HUDEP-2 (cell line): ENCODE data around the gene PADI4.
"Not testable (repeated sequence)": the region's sequence is repeated elsewhere in the genome, so short reads cannot be mapped to it uniquely, and the experiment has no call there.

Source experiments
- DNase-seq, 76 experiments: peaks; one replicate each; lab custom pipeline; 2025; ENCODE audit not compliant: unreplicated experiment in 76 of 76; lab: John Stamatoyannopoulos, UW

PADI4 gene

DNA sequence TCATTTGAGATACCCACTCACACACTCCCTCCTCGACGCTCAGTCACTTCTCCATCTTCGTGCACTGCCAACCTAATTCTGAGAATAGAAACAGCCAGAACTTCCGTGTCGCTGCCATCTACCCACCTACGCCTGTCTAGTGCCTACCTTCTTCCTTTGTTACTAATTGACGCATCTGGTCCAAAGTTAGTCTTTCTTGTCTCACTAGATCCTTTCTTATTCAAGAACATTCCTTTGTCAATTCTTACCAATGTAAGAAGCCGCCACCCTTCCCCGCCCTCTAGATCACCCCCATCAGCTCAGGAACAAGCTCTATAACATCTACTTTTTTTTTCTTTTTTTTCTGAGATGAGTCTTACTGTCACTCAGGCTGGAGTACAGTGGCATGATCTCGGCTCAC is 67.7 kb downstream of the PADI4 start:
- DNase-seq, result no peak

DNA sequence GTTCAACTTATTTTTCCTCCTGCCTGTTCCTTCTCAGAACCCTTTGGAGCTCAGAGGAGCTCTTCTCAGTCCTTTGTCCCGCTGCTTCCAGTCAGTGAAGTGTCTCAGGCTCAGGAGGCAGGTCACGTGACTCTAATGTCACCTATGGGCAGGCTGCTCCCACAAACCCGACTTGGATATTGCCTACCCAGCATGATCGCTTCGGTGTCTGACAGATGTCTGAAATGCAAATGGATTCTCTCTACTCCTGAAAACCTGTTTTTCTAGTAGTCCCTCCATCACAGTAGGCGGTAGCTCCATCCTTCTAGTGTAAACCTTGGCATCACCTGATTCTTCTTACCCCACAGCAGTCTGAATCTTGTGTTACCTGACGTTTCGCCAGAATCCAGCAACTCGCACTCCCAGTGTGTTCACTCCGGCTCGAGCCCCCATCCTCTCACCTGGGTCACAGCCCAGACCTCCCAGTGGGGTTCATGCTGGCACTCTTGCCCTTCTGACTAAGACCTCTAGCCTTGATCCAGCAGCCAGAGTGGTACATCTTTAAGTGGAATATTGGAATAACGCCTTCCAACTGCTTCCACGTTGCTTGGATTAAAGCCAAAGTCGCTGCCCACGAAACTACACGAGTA is 69.4 kb downstream of the PADI4 start:
- DNase-seq, result no peak

DNA sequence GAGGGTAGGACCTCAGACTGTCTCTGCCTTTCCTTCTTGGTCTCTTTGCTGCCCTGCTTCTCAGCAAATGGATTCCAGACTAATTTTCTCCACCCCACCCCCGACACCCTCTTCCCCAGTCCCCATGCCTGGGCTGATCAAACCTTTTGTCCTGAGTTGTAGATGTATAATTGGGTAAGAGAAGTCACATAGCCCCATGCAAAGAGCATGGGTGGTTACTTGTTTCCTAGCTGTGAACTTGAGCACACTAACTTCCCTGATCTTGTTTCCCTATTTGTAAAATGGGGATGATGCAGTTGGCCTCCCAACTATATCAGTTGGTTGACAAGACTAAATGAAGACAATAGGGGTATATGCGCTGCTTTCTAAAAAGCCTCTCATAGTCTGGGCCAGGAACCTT is 73.2 kb downstream of the PADI4 start:
- no peak for DNase-seq

DNA sequence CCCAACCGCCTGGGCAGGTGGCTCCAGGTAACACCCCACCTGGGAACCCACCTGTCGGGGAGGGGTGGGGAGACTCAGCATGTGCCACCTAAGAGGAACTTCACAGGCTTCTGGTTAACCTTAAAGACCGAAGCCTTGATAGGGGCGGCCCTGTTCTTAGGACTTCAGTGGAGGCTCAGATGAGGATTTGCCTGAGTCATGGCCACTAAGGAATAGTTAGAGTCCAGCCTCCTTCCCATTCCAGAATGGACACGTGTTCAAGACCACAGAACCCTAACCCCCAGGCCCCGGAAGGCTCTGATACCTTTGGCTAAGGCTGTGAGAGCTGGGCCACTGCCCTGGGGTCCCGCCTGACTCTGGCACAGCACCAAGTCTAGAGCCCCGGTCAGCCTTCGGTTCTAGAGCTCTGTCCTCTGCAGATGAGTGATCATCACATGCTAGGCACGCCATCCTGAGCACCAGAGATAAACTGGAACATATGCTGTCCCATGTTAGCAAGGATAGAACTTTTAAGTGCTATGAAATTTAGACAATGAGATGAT is 84.3 kb downstream of the PADI4 start:
- no peak for DNase-seq

DNA sequence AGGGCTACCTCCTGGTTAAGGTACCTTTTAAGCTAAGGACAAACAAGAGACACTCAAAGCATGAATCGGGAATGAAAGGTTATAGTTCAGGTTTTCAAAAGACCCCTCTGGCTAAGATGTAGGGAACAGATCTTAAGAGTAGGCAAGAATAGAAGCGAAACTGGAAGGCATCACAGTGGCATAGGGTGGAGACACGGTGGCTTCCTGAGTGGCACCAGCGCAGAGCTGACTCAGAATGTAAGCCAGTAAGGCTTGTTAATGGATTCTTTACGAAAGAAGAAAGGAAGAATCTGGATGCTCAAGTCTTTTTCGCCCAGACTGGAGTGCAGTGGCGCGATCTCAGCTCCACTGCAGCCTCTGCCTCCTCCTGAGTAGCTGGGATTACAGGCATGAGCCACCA is 85.2 kb downstream of the PADI4 start:
- no peak for DNase-seq

DNA sequence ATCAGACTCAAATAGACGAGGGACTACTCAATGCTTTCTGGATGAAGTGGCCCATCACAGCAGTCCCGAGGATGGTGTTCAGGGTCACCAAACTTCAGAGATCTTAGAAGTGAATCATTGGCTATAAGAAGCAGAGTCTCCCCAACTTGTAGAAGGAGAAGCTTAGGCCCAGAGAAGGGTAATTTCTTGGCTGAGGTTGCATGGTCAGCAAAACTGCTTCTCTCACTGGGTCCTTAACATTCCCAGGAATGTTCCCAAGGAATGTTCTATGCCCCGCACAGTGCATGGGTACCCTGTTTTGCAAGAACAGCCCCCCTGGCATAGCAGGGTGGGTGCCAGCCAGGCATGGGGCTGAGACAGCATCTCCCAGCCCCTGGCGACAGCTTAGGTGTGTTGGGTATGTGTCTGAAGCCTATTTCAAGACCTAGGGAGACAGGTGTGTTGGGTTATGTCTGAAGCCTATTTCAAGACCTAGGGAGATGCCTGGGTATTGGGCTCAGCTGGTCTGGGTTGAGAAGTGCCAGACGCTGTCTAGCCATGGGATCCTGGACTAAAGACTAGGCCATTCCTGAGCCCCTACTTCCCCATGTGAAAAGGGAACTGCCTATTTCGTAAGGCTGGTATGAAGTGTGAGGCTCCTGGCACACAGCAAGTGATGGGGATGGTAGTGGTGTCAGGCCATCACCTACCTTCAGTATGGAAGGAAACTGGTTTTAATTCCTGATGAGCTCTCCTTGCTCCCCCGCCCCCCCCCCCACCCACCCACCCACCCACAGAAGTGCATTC is 90.1 kb downstream of the PADI4 start:
- no peak for DNase-seq

DNA sequence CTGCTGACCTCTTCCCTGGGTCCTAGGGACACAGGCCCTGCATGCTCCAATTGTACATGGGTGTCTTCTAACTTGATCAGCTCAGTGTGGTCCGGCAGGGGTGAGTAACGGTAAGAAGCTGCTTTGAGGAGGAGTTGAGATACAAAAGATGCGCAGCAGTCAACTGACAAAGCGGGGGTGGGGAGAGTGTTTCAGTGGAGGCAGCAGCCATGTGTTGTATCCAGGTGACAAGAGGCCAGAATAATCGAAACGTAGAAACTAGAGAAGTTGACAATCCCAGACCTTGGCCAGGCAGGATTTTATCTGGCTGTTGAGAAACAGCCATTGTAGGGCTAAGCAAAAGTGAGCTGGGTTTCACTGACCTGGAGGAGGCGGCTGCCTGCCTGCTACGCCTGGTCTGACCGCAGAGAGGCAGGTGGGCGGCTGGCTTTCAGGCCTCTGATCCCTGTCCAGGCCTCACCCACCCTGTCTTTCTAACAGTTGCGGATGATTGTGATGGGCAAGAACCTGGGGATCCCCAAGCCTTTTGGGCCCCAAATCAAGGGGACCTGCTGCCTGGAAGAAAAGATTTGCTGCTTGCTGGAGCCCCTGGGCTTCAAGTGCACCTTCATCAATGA is 92.8 kb downstream of the PADI4 start:
- peak in 9 of 76 experiments; percentile 4 to 69 (median 38) for DNase-seq

DNA sequence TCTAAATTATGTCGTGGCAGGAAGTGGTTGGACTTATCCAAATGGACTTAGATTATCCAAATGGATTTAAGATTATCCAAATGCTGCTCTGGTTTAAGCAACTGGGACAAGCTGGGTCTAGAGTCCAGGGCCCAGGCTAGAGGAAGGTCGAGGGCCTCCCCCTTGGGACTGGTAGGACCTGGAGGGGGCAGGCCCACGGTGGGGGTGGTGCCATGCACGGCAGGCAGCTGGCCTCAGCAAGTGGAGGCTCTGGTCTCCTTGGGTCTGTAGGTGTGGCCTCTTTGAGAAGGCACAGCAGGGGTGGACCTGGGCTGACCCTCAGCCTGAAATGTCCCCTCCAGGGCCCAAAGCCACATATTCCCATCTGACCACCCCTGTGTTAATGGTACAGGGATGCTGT is 93.8 kb downstream of the PADI4 start:
- no peak for DNase-seq

DNA sequence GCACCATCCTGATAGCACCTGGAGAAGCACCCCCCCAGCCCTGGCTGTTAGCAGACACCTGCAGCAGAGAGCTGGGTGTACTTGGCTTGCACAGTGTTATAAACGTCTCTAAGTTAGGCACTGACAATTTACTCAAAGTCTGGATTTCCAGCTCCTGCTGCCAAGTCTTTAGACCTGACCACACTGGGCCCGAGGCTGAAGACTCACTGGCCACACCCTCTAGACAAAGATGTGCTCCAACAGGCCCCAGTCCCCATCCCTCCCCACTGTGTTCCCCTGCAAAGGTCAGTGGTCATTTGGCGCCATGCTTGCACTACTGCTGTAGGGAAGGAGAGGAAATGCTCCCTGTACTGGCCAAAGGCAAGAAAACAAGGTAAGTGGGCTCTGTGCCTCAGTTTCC is 95.1 kb downstream of the PADI4 start:
- DNase-seq, result no peak

DNA sequence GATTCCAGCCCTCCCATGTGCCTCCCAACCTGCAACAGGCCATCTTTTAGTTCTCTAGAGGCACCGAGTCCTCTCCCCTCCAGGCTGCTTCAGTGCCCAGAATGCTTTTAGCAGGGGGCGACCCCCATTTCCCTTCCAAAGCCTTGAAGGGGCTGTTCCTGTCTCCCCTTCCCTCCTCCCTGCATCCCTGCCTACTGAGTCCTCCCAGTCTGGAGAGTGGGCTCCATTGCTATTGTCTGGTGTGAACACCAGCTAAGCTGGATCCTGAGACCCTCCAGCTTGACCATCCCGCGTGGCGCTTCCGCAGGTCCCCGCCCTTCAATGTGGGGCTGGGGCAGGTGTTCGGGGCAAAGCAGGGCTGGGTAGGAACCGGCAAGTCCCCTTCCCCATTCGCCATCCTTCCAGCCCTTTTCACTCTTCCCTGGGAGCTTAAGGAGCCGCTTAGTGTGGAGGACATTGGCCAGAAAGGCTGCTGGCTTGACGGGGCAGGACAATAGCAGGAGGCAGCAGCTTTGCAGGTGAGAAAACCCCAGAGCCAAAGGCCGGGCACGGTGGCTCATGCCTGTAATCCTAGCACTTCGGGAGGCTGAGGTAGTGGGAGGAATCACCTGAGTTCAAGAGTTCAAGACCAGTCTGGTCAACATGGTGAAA is 96.2 kb downstream of the PADI4 start:
- no peak for DNase-seq

DNA sequence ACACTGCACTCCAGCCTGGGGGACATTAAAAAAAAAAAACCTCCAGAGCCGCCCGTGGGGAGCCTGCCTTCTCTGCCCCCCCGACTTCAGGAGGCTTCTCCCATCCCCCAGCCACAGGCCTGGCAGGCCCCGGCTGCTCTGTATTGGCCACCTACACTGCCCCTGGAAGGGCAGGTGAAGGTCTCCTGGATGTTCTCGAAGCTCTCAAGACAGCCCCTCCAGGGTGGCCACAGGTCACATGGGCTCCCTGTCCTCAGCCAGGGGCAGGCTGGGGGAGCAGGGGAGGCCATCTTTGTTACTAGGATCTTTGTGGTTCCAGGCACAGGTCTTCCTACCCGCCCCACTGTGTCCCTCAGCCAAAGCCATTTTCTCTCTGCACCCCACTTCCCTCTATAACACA is 96.8 kb downstream of the PADI4 start:
- no peak for DNase-seq

DNA sequence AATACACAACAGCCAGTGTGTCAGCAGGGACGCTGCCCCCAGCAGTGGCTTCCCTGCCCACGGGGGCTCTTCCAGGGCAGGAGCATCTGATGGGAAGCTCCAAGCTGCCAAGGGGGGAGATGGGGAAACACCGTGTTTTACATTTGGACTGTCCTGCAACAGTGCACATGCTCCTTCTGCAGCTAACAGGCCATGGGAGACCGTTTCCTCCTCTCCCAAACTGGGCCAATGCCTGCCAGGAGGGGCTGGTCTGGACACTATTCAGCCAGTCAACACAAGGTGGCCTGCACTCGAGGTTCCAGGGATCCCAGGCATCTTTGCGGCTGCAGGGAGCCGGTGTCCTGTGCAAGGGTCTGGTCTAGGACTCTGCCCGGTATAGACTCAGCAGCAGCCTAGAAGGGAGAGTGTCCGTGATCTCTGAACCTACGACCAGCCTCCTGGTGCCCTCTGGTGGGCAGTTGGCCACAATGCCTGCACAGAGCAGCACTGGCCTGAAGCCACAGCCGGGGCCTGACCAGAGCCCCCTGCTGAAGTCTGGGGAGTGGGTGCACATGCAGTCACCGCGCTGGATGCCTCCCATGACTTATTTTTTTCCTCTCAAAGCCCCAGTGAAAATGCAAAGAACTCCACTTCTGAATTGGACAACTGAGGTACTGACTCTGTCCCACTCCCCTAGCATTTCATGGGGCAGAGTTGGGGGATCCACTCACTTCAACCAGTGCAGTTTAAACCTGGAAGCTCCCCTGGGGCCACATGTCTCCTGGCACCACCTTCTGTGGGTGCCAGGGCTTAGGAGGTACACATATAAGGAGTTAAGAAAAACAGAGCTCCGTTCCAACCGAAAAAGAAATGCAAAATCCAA is 98.1 kb downstream of the PADI4 start:
- DNase-seq, result peak in 53 of 76 experiments; percentile 1 to 66 (median 25)

DNA sequence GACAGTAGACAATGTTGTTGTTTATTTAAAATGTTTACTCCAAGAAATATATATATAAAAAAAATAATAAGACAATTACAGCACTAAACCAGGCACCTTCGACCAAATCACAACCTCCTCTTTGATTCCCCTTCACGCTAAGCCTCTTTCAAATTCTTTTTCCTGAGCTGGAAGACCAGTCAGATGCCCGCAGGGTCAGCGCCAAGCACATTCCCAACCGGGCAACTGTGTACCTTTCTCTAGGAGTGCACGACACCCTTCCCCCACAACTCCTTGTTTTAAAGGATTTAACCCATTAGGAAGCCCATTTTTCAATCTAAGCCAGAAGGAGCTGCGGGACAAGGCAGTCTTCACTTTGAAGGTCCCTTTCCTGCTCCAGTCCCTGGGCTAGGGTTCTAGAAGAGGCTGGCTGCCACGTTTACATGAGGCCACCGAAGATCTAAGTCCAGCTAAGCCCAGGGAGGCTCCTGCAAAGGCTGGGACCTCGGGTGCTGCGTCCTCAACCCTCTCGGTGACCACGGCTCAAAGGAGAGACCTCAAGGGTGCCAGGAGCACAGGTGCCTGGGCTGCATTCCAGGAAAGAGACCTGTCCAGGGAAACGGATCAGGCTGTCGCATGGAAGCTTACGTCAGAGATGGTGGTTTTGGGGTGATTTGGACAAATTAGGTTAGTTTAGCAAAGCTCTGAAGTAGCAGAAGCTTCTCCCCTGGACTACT is 98.9 kb downstream of the PADI4 start:
- not testable (repeated sequence) for DNase-seq

DNA sequence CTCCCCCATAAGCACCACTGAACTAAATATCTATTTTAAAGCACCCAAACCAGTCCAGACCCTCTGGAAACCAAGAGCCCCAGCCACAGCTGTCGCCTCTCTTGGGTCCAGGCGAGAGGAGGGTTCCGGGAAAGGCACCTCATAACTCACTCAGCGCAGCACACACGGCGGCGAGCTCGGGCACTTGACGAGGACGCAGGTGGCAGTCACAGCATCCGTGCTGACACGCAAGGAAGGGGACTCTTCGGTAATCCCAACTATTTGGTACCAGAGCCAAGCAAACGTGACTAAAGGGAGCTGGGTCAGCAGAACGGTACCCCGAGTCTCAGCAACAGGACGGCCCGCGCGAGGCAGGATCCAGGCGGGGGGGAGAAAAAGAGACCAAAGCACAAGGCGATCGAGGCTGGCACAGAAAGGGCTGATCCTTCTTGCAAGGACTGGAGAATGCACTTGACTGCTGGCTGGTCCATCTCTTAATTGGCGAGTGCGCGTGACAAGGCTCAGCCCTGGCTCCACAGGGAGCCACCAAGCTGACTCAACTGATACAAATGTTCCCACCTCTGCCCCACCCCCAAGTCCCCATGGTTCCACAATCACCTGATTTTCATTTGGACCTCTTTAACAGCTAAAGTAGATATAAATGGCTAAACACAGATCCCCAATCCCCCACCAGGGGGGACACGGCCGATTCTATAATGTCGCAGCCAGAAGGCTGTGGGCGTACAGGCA is 100.0 kb downstream of the PADI4 start:
- peak in 1 of 76 experiments; percentile 13 for DNase-seq

DNA sequence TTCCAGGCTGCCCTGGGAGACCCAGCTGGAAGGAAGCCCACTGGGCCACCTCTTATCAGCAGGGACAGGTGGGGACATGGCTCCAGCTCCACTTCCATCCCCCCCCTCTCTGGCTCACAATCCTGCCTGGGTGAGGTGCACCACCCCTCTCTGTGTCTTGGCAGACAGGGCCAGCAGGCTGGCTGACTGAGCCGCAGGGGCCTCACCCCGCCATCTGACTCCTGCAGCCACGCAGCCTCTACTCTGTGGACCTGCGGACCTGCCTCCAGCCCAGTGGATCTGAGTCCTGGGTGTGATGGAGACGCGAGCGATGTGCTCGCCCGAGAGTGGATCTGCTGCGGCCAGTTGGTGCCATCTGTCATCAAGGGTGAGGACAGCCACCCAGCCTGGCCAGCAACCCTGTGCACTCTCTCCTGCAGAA is 101.4 kb downstream of the PADI4 start:
- DNase-seq, result peak in 54 of 76 experiments; percentile 2 to 77 (median 40)

DNA sequence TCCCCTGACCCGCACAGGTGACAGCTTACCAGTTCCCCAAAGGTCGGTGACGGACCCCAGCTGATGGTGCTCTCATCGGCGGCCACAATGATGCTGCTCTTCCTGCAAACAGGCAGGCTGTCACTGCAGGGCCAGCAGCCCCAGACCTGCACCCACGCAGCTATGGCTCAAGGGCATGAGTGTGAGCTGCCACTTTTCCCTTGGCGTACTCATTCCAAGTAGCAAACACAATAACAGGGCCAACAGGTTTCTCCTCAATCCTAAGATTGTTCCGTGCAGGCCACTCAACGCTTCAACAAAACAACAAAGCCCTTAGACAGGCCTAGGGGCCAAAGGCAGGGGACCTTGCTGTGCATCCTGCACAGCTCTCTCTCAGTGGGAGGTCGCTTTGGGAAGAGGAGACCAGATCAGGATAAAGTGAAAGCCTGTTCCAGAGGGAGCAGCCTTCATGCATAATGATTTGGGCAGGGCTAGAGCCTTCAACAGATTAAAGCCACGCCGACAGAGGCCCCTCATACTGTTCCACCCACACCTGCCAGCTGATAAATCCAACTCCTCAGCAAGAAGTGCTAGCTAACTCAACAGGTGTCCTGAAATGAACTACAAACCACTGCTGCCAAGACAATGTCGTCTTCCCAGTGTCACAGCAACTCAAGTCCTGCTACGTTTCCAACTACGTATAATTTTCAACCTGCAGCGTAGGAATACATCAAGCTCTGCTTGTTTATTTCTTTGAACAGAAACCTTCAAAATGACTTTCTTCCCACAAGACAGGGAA is 104.3 kb downstream of the PADI4 start:
- DNase-seq, result no peak
